GM13977 (cell line): ENCODE measurements around the gene PHLDB2.

Experiments used
- DNase-seq: peaks from one replicate; pipeline ENCODE4 v3.0.0; 2012; ENCODE audit warnings: low spot score
- in situ Hi-C: fragments of 300-500 bp; cut with MboI; formaldehyde crosslinking; loops from one replicate; pipeline ENCODE4 v1.12.0; 2022; ENCODE audit warnings: low sequenced_read_pairs, low pct_unique_long_range_greater_than_20kb, mixed read lengths, inconsistent platforms; ENCODE audit not compliant: unreplicated experiment
- TF ChIP-seq, protein P1 (sequence below): IDR thresholded peaks from 2 replicates; pipeline ENCODE4 v1.5.1; 2012; ENCODE audit warnings: mild to moderate bottlenecking, control low read depth; ENCODE audit not compliant: insufficient read depth; ENCODE audit errors: extremely low read depth, missing control alignments

Gene PHLDB2

DNA sequence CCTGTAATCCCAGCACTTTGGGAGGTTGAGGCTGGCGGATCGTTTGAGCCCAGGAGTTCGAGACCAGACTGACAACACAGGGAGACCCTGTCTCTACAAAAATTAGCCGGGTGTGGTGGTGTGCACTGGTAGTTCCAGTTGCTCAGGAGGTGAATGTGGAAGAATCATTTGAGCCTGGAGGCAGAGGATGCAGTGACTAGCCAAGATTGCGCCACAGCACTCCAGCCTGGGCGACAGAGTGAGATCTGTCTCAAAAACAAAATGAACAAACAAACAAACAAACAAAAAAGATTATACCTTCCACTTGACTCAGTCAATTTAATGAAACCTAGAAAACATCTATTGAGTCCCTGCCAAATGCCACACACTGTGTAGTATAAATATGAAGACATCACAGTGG, 30.5 kb upstream of the PHLDB2 start:
- no peak for DNase-seq
- in situ Hi-C loops, result no loop called here
- TF ChIP-seq, protein P1, sequence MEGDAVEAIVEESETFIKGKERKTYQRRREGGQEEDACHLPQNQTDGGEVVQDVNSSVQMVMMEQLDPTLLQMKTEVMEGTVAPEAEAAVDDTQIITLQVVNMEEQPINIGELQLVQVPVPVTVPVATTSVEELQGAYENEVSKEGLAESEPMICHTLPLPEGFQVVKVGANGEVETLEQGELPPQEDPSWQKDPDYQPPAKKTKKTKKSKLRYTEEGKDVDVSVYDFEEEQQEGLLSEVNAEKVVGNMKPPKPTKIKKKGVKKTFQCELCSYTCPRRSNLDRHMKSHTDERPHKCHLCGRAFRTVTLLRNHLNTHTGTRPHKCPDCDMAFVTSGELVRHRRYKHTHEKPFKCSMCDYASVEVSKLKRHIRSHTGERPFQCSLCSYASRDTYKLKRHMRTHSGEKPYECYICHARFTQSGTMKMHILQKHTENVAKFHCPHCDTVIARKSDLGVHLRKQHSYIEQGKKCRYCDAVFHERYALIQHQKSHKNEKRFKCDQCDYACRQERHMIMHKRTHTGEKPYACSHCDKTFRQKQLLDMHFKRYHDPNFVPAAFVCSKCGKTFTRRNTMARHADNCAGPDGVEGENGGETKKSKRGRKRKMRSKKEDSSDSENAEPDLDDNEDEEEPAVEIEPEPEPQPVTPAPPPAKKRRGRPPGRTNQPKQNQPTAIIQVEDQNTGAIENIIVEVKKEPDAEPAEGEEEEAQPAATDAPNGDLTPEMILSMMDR, result no peak

DNA sequence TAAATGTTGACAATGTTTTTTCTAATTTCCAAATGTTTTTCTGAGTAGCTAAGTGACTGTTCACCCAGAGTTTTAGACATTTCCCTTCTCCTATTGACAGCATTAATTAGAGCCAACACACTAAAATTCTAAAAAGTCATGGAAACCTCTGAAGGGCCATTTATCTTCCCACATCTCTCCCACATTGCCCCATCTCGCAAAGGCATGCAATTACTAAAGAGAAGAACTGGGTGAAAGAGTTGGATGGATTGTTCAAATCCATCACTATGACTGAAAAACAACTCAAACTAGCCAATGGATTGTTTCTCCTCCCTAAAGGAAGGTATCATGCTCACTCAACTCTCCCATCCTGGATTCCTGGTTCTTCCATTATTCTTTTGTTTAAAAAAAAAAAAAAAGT, 30.0 kb upstream of the PHLDB2 start:
- in situ Hi-C loops, result no loop called here
- TF ChIP-seq, protein P1, result no peak
- no peak for DNase-seq

DNA sequence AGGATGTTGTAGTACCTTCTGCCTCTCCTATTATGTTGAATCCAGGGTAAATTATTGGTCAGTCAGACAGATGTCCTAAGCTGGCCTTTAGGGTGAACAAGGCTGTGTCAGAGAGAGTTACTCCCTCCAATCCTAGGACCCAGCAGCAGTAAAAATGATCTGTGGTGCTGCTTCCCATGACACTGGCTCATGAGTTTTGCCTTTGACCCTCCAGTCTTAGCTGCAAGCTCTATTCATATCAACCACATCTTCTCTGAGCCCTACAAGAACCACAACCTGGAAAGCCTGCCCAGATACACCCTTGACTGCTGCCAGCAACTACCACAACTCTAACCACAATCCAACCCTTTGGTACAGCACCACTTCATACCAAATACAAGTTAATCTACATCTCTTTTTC, 27.2 kb upstream of the PHLDB2 start:
- TF ChIP-seq, protein P1, result no peak
- no peak for DNase-seq
- in situ Hi-C loops, result no loop called here

DNA sequence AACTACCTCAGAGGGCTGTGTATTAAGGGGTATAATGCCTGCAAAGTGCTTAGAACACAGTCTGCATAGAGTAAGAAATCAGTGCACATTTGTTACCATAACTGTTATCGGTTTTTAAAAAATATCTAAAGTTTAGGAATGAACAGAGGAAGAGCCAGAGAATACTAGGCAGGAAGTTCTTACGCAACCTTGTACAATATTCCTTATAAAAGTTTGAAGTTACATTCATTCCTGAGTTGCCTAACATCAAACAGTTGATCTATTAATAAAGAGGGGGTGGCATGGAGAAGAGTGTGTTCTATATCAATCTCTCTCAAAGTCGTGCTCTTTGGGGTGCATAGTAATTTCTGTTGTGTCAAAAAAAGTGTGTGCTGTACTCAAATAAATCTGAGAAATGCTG, 22.0 kb upstream of the PHLDB2 start:
- TF ChIP-seq, protein P1, result no peak
- in situ Hi-C loops, result no loop called here

DNA sequence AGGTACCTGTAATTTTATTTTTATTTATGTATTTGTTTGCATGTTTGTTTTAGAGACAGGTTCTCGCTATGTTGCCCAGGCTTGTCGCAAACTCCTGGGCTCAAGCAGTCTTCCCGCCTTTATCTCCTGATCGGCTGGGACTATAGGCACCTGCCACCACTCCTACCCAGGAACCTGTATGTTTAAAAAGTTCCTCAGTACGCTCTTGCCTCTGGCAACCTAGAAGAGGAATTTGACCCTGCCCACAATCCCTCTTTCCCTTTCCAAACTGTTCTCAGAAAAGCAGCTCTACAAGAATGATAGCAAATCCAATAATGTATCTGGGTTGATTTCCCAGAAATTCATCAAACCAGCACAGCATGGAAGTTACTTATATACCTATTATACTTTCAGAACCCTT, 20.9 kb upstream of the PHLDB2 start:
- DNase-seq, result no peak
- TF ChIP-seq, protein P1, result no peak
- in situ Hi-C loops, result no loop called here

More for the DNA sequence above, 22.0 kb upstream of the PHLDB2 start:
- no peak for DNase-seq

DNA sequence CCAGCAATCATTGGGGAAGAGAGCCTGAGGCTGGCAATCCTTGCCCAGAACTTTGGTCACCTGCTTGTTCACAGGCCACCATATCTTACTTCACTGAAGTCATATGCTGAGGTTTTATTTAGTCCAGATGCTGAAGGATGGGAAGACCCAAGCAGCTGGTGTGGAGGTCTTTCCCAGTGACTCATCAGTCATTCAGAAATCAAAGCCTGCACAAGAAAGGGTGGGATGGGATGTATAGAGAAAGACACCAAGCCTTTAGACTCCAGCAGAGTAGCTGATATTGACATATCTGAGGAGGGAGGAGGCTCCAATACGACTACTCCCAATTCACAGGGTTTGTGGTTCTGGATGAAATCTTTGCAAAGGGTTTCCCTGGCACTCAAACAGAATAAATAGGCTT, 13.0 kb upstream of the PHLDB2 start:
- DNase-seq, result no peak
- TF ChIP-seq, protein P1, result no peak

DNA sequence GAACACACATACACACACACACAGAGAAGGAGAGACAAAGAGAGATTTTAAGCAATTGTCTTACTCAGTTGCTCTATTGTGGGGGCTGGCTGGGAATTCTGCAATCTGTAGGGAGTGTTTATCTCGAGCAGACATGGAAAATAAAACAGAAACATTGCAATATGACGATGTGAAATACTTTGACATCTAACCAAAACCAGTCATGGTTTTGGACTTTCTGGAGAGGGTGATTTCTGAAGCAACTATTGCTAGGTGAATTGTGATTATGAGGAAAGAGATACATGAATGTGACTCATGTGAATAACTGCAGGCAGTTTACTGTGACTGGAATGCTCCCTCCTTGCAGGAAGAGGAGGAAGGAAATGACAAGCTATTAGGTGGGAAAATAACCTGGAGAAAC, 12.3 kb upstream of the PHLDB2 start:
- TF ChIP-seq, protein P1, result no peak
- no peak for DNase-seq
- in situ Hi-C loops, result no loop called here

More for the DNA sequence above, 13.0 kb upstream of the PHLDB2 start:
- in situ Hi-C loops, result no loop called here
